ENCODE measurements around the gene DDR1.
"Not testable (repeated sequence)": the region's sequence is repeated elsewhere in the genome, so short reads cannot be mapped to it uniquely, and the experiment has no call there.

Gene DDR1

DNA sequence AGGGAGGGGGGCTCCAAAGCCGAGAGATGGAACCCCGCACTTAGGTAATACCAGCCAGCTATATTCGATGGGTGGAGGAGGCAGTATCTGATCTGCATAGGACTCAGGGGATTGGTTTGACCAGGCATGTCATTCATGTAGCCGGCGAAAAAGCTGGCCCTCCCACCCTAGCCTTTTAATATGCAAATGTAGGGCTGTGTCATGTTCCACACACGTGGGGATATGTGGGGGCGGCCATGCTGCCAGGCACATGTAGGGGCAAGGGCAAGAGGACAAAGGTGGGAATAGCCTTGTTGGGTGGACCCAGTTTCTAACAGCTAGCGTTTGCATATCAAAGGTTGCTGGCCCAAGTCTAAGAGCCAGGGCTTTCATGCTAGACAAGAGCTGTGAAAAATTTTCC, 39.1 kb upstream of the DDR1 start:
- Mint-ChIP-seq H3K9me3 (no peaks in the 10 kb centered on the region), H3K4me3 (no peak overlapping the region), H3K27me3 (no peaks in the 10 kb centered on the region), H3K36me3 (no peaks in the 10 kb centered on the region), H3K27ac (no peak overlapping the region), H3K4me1 (peaks cover 44% of the 10 kb centered on the region)

DNA sequence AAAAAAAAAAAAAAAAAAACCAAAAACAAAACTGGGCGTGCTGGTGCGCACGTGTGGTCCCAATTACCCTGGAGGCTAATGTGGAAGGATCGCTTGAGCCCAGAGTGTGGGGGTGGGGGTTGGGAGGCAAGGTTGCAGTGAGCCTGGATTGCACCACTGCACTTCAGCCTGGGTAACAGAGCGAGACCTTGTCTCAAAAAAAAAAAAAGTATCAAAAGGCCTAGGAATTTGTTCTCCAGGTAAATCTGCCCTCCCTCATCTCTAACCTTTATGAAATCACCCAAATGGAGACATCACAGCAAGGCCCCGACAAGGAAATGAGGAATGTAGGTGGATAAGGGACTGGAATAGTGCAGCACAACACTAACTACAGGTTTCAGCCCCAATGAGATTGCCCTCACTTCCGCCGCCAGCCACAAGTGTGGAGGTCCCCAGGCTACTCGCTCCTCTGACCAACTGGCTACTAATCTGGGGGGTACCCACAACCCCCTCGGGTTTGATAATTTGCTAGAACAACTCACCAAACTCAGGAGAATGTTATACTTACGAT, 36.8 kb upstream of the DDR1 start:
- H3K4me3 Mint-ChIP-seq = no peak overlapping the region
- peak overlapping the region; percentile 35 for H3K27ac Mint-ChIP-seq
- no peaks in the 10 kb centered on the region for H3K27me3 Mint-ChIP-seq
- peaks cover 4% of the 10 kb centered on the region for H3K36me3 Mint-ChIP-seq
- H3K9me3 Mint-ChIP-seq = no peaks in the 10 kb centered on the region
- peaks cover 29% of the 10 kb centered on the region for H3K4me1 Mint-ChIP-seq

DNA sequence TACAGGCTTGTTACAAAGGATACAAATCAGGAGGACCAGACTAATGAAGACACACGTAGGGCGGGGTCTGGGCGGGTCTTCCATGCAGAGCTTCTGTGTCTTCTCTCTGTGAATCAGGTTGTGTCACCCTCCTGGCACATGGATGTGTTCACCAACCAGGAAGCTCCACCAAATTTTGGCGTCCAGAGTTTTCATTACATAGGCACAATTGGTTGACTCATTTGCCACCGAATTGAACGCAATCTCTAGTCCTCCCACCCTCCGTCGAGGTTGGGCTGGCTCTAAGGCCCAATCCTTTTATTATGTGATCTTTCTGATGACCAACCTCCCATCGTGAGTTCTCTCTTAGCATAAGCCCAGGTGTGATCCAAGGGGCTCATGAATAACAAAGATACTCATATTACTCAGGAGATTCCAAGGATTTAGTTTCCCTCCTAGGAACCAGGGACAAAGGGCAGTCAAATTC, 36.3 kb upstream of the DDR1 start:
- H3K4me1 Mint-ChIP-seq = peaks cover 25% of the 10 kb centered on the region
- H3K9me3 Mint-ChIP-seq = no peaks in the 10 kb centered on the region
- no peaks in the 10 kb centered on the region for H3K27me3 Mint-ChIP-seq
- H3K4me3 Mint-ChIP-seq = no peak overlapping the region
- peaks cover 4% of the 10 kb centered on the region for H3K36me3 Mint-ChIP-seq
- peak overlapping the region; percentile 35 for H3K27ac Mint-ChIP-seq

DNA sequence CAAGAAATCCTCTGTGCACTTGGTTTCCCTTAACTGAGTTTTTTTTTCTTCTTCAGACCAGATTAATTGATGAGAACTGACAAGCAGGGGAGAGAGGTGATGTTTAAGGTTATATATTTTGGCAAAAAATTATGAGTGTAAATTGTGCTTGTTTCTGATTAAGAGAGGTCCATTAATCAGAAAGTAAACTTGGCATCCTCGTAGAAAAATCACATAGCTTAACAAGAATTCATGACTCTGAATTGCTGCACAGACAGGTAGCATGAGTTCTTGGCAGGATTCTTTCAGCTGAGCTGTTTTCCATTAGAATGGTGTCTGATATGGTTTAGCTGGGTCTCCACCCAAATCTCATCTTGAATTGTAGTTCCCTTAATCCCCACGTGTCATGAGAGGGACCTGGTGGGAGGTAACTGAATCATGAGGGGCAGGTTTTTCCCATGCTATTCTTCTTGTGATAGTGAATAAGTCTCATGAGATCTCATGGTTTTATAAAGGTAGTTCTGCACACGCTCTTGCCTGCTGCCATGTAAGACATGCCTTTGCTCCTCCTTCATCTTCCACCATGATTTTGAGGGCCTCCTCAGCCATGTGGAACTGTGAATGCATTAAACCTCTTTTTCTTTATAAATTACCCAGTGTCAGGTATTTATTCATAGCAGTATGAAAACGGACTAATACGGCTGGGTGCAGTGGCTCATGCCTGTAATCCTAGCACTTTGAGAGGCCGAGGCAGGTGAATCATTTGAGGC, 34.2 kb upstream of the DDR1 start:
- H3K9me3 Mint-ChIP-seq = no peaks in the 10 kb centered on the region
- peaks cover 7% of the 10 kb centered on the region for H3K4me1 Mint-ChIP-seq
- peaks cover 4% of the 10 kb centered on the region for H3K36me3 Mint-ChIP-seq
- no peak overlapping the region for H3K27ac Mint-ChIP-seq
- H3K27me3 Mint-ChIP-seq = no peaks in the 10 kb centered on the region
- H3K4me3 Mint-ChIP-seq = no peak overlapping the region

DNA sequence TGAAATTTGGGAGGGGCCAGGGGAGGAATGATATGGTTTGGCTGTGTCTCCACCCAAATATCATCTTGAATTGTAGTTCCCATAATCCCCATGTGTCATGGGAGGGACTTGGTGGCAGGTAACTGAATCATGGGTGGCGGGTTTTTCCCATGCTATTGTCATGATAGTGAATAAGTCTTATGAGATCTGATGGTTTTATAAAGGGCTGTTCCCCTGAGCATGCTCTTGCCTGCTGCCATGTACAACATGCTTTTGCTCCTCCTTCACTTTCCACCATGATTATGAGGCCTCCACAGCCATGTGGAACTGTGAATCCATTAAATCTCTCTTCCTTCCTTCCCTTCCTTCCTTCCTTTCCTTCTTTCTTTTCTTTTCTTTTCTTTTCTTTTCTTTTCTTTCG, 31.9 kb upstream of the DDR1 start:
- H3K27ac Mint-ChIP-seq, H3K27me3 Mint-ChIP-seq, H3K9me3 Mint-ChIP-seq, H3K36me3 Mint-ChIP-seq, H3K4me1 Mint-ChIP-seq, H3K4me3 Mint-ChIP-seq: not testable (repeated sequence)

DNA sequence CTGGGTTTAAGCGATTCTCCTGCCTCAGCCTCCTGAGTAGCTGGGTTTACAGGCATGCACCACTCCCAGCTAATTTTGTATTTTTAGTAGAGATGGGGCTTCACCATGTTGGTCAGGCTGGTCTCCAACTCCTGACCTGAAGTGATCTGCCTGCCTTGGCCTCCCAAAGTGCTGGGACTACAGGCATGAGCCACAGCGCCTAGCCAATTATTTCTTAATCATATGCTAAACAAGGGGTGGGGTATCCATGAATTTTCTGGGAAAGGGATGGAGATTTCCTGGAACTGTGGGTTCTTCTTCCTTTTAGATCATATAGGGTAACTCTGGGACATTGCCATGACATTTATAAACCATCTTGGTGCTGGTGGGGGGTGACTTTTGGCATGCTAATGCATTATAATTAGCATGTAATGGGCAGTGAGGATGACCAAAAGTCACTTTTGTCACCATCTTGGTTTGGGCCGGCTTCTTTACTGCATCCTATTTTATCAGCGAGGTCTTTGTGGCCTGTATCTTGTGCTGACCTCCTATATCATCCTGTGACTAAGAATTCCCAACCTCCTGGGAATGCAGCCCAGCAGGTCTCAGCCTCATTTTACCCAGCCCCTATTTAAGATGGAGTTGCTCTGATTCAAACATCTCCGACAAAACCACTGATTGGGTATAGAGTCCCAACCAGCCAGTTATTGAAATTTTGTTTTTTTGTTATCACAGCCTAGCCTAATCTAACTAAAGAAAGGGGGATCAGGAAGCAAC, 29.9 kb upstream of the DDR1 start:
- H3K4me3 Mint-ChIP-seq = no peak overlapping the region
- no peak overlapping the region for H3K27ac Mint-ChIP-seq
- peaks cover 9% of the 10 kb centered on the region for H3K36me3 Mint-ChIP-seq
- H3K9me3 Mint-ChIP-seq = no peaks in the 10 kb centered on the region
- no peaks in the 10 kb centered on the region for H3K27me3 Mint-ChIP-seq
- H3K4me1 Mint-ChIP-seq = no peaks in the 10 kb centered on the region

DNA sequence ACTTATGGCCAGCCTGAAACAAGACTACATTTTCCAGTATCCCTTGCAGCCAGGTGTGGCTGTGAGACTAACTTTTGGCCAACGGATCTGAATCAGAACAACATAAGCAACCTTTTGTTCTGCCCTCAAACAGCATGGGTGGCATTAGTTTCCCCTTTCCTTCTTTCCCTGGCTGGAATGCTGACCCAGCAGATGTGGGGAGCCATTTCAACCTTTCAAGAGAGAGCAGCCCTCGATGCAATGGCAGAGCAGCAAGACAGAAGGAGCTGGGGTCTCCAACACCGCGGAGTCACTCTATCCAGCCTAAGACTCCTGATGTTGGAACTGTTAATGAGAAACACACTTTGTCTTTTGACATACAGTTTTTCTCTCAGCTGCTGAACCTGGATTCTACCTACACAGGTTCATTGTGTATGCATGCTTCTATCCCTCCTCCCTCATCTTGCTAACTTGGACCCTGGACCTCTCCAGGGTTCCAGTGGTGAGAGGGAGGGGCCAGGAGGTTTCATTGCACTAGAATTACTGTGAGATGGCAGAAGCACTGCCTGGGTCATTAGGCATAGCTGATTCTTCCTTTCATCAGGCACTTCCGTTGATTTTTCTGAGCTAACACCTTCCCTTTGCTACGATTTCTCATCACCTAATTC, 28.8 kb upstream of the DDR1 start:
- Mint-ChIP-seq H3K9me3 (no peaks in the 10 kb centered on the region), H3K36me3 (peaks cover 9% of the 10 kb centered on the region), H3K27me3 (no peaks in the 10 kb centered on the region), H3K27ac (no peak overlapping the region), H3K4me3 (no peak overlapping the region), H3K4me1 (no peaks in the 10 kb centered on the region)

DNA sequence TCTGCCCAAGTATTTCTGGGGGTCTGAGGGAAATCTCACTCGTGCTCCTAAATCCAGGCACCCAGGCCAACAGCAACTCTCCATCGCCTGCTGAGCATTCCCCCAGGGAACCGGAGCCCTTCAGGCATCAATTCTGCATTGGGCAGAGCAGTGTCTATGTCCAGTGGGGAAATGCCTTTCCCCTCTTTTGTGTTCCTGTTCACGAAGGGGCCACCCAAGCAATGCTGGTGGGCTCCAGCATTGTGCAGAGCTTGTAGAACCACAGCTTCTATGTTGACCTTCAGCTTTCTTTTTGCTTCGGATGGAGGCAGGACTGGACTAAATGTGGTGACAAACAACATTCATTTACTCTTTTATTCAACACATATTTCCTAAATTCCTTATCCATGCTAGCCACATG, 27.2 kb upstream of the DDR1 start:
- H3K27me3 Mint-ChIP-seq = no peaks in the 10 kb centered on the region

DNA sequence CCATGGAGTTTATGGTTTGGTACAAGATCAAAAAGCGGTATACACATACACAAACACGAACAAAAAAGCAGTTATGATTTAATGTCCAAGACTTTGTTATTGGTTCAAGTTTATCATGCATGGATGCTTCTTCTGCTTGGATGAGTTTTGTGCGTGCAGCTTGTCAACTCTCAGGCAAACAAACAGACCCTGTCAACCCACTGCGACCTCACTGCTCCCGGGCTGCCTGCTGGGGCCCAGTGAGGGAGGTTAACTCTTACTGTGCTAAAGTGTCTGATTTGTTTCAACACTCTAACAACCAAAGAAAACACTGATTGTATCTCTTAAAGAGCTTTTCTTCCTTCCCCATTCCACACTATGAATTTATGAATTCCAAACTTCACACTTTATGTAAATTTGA, 26.8 kb upstream of the DDR1 start:
- H3K27ac Mint-ChIP-seq = no peak overlapping the region
- no peaks in the 10 kb centered on the region for H3K27me3 Mint-ChIP-seq
- no peak overlapping the region for H3K4me3 Mint-ChIP-seq
- peaks cover 6% of the 10 kb centered on the region for H3K9me3 Mint-ChIP-seq
- H3K36me3 Mint-ChIP-seq = peaks cover 10% of the 10 kb centered on the region
- H3K4me1 Mint-ChIP-seq = peaks cover 11% of the 10 kb centered on the region

More for the DNA sequence above, 27.2 kb upstream of the DDR1 start:
- peaks cover 6% of the 10 kb centered on the region for H3K9me3 Mint-ChIP-seq
- H3K27ac Mint-ChIP-seq = no peak overlapping the region
- no peak overlapping the region for H3K4me3 Mint-ChIP-seq
- H3K4me1 Mint-ChIP-seq = peaks cover 11% of the 10 kb centered on the region
- peaks cover 10% of the 10 kb centered on the region for H3K36me3 Mint-ChIP-seq

DNA sequence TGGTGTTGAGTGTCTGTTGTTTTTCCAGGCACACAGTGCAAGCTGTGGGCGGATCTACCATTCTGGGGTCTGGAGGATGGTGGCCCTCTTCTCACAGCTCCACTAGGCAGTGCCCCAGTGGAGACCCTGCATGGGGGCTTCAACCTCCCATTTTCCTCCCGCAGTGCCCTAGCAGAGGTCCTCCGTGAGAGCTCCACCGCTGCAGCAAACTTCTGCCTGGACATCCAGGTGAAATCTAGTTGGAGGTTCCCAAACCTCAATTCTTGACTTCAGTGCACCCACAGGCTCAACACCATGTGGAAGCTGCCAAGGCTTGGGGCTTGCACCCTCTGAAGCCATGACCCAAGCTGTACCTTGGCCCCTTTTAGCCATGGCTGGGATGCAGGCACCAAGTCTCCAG, 24.6 kb upstream of the DDR1 start:
- not testable (repeated sequence) for H3K27ac Mint-ChIP-seq, H3K9me3 Mint-ChIP-seq, H3K27me3 Mint-ChIP-seq, H3K4me3 Mint-ChIP-seq
- peaks cover 11% of the 10 kb centered on the region for H3K4me1 Mint-ChIP-seq
- H3K36me3 Mint-ChIP-seq = peaks cover 10% of the 10 kb centered on the region

DNA sequence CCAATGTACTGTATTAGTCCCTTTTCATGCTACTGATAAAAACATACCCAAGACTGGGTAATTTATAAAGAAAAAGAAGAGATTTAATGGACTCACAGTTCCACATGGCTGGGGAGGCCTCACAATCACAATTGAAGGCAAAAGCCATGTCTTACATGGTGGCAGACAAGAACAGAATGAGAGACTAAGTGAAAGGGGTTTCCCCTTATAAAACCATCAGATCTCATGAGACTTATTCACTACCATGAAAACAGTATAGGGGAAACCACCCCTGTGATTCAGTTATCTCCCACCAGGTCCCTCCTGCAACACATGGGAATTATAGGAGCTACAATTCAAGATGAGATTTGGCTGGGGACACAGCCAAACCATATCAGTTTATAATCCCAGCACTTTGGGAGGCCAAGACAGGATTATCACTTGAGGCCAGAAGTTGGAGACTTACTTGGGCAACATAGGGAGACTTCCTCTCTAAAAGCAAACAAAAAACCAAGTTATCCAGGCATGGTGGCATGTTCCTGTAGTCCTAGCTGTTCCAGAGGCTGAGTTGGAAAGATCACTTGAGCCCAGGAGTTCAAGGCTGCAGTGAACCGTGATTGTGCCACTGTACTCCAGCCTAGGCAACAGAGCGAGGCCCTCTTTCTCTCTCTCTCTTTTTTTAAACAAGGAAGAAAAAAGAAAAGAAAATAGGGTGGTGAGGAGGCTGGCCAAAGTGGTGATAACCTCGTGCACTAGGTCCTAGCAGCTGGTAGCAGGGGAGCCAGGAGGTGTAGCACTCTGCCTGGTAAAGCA, 22.9 kb upstream of the DDR1 start:
- Mint-ChIP-seq H3K36me3 (peaks cover 7% of the 10 kb centered on the region), H3K4me1 (peaks cover 11% of the 10 kb centered on the region), H3K27ac (peak overlapping the region; percentile 79), H3K27me3 (no peaks in the 10 kb centered on the region), H3K4me3 (no peak overlapping the region), H3K9me3 (peaks cover 6% of the 10 kb centered on the region)

DNA sequence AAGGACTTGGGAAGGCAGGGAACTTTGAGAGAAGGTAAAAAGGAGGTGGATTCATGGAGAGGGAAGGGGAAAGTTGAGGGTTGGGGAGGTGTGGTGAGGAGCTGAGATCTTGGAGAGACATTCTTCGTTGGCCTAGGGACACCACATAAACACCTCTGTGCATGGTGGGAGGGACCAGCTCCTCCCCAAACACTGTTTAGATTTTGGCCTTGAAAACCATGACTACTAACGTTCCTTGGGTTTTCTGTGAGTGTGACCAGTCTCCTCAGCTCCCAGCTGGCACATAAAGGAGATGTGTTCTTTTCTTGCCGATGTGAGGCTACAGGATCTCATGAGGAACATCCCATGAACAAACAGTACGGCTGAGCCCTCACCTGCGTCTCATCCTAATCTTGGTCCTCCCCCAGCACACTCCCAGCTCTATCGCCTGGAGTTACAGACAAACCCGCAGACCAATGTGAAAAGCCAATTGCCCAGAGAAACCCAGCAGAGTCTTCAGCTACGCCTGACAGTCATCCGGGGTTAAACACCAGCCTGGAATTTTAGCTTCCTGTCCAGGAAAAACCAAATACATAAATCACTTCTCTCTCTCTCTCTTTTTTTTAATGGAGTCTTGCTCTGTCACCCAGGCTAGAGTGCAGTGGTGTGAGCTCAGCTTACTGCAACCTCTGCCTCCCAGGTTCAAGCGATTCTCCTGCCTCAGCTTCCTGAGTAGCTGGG, 22.0 kb upstream of the DDR1 start:
- Mint-ChIP-seq H3K27ac (peak overlapping the region; percentile 41), H3K36me3 (peaks cover 7% of the 10 kb centered on the region), H3K9me3 (peaks cover 6% of the 10 kb centered on the region), H3K4me3 (no peak overlapping the region), H3K27me3 (no peaks in the 10 kb centered on the region), H3K4me1 (peaks cover 11% of the 10 kb centered on the region)

DNA sequence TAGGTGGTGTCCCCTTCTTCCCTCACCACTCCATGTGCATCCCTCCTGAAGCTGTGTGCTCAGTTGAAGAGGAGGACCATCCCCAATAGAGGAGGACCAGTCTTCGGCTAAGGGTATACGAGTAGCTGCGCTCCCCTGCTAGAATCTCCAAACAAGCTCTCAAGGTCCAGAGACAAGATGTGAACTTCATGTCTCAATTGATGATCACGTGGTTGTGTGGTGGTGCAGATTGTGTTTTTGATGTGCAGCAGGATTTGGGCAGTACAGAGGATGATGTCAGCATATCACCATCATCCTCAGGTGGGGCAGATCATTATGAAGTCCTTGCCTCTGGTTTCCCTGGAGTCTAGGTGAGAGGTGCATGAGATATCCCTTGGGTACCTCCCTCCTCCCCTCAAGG, 20.0 kb upstream of the DDR1 start:
- peaks cover 11% of the 10 kb centered on the region for H3K4me1 Mint-ChIP-seq
- H3K27me3 Mint-ChIP-seq = no peaks in the 10 kb centered on the region
- H3K27ac Mint-ChIP-seq = no peak overlapping the region
- H3K9me3 Mint-ChIP-seq = peaks cover 6% of the 10 kb centered on the region
- H3K4me3 Mint-ChIP-seq = no peak overlapping the region
- H3K36me3 Mint-ChIP-seq = peaks cover 7% of the 10 kb centered on the region

DNA sequence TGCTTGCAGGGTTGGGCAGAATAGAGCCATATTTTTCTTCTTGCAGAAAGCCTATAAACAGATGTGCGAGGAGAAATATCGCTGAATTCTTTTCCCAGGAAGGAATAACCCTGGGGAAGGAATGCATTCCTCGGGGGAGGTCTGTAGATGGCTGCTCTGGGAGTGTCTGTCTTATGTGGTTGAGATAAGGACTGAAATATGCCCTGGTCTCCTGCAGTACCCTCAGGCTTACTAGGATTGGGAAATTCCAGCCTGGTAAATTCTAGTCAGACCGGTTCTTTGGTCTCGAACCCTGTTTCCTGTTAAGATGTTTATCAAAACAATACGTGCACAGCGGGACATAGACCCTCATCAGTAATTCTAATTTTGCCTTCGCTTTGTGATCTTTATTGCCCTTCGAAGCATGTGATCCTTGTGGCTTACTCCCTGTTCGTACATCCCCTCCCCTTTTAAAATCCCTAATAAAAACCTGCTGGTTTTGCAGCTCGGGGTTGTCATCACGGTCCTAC, 15.0 kb upstream of the DDR1 start:
- H3K4me1 Mint-ChIP-seq = peaks cover 17% of the 10 kb centered on the region
- not testable (repeated sequence) for H3K4me3 Mint-ChIP-seq, H3K9me3 Mint-ChIP-seq, H3K27me3 Mint-ChIP-seq
- H3K27ac Mint-ChIP-seq = peak overlapping the region; percentile 46
- H3K36me3 Mint-ChIP-seq = peaks cover 13% of the 10 kb centered on the region

Data from activated naive CD4-positive, alpha-beta T cell treated with anti-CD3 and anti-CD28 coated beads, Interleukin-2, amount 50 U/mL, for 24 hours (primary cell).